HG02840 (cell line): ENCODE measurements around the gene SDHB.

ENCODE experiments used
- ATAC-seq: cut with Tn5 transposase; IDR thresholded peaks from one replicate; pipeline ENCODE4 v1.9.1; 2021; ENCODE audit warnings: mild to moderate bottlenecking, moderate library complexity, moderate number of reproducible peaks; ENCODE audit not compliant: unreplicated experiment, low FRiP score

Gene SDHB

GRCh38 chr1:16992102-16992501 is 61.7 kb downstream of the SDHB start:
- ATAC-seq = no peak

GRCh38 chr1:16991571-16991970 is 62.3 kb downstream of the SDHB start:
- ATAC-seq = no peak

GRCh38 chr1:16989676-16990391 is 64.0 kb downstream of the SDHB start:
- no peak for ATAC-seq

GRCh38 chr1:16988210-16988609 is 65.6 kb downstream of the SDHB start:
- ATAC-seq = no peak

GRCh38 chr1:16986962-16987361 is 66.9 kb downstream of the SDHB start:
- ATAC-seq = no peak

- no peak for ATAC-seq
These were observed 67.3 kb downstream of the SDHB start for GRCh38 chr1:16986560-16986959.

- no peak for ATAC-seq
These were observed 67.7 kb downstream of the SDHB start for GRCh38 chr1:16986113-16986512.

- ATAC-seq = no peak
These were observed 69.1 kb downstream of the SDHB start for GRCh38 chr1:16984717-16985116.

- ATAC-seq = no peak
These were observed 70.2 kb downstream of the SDHB start for GRCh38 chr1:16983649-16984048.

GRCh38 chr1:16982902-16983301 is 70.9 kb downstream of the SDHB start:
- no peak for ATAC-seq

- ATAC-seq = no peak
These were observed 72.5 kb downstream of the SDHB start for GRCh38 chr1:16981269-16981849.

- ATAC-seq = no peak
These were observed 73.2 kb downstream of the SDHB start, which contains the start of gene MFAP2 for GRCh38 chr1:16980473-16981268. Gene MFAP2, minus strand, starts transcription at chr1:16980620. Its CDS starts 2,347 bp downstream, at chr1:16978273.

- ATAC-seq = no peak
These were observed 74.1 kb downstream of the SDHB start for GRCh38 chr1:16979475-16980327.

GRCh38 chr1:16978567-16979474 is 75.0 kb downstream of the SDHB start:
- no peak for ATAC-seq

GRCh38 chr1:16978139-16978538 is 75.7 kb downstream of the SDHB start:
- no peak for ATAC-seq

- no peak for ATAC-seq
These were observed 76.5 kb downstream of the SDHB start for GRCh38 chr1:16977377-16977776.

- no peak for ATAC-seq
These were observed 76.9 kb downstream of the SDHB start for GRCh38 chr1:16976966-16977365.

GRCh38 chr1:16975838-16976237 is 78.0 kb downstream of the SDHB start:
- no peak for ATAC-seq

GRCh38 chr1:16975211-16975610 is 78.6 kb downstream of the SDHB start:
- ATAC-seq = no peak

- ATAC-seq = no peak
These were observed 80.6 kb downstream of the SDHB start for GRCh38 chr1:16973215-16973614.
